H1 (cell line): ENCODE data around the gene NLRP12.
"Not testable (repeated sequence)": the region's sequence is repeated elsewhere in the genome, so short reads cannot be mapped to it uniquely, and the experiment has no call there.

Experiments
- BACH1 ChIP-seq: IDR thresholded peaks from 2 replicates; pipeline ENCODE4 v1.6.1; 2012; ENCODE audit warnings: low read length, improper control_type of control experiment
- EZH2 ChIP-seq: fragments of 200-600 bp; sonication (generic); IDR thresholded peaks from 2 replicates; pipeline ENCODE4 v1.7.1; 2012; ENCODE audit warnings: low read depth, mild to moderate bottlenecking, moderate library complexity, low read length, inconsistent platforms; ENCODE audit not compliant: severe bottlenecking
- GABPA ChIP-seq: IDR thresholded peaks from 2 replicates; pipeline ENCODE4 v1.6.1; 2011; ENCODE audit warnings: mild to moderate bottlenecking, low read length, moderate library complexity, borderline replicate concordance; ENCODE audit not compliant: insufficient read depth
- HDAC2 ChIP-seq, 2 experiments: fragments of 300-600 bp in 1 of 2; sonication (generic) in 1 of 2; IDR thresholded peaks; 2 replicates each; pipeline ENCODE4 v1.6.1; 2011 to 2012; ENCODE audit warnings: low read depth in 2 of 2, low read length in 2 of 2, mild to moderate bottlenecking in 2 of 2, moderate library complexity in 2 of 2, borderline replicate concordance in 1 of 2, inconsistent platforms in 1 of 2
- KDM1A ChIP-seq: fragments of 200-600, 300-600 bp; sonication (generic); IDR thresholded peaks from 2 replicates; pipeline ENCODE4 v1.7.1; 2016; ENCODE audit warnings: mild to moderate bottlenecking, low read length, borderline replicate concordance
- POLR2AphosphoS5 ChIP-seq: IDR thresholded peaks from 2 replicates; pipeline ENCODE4 v1.6.1; 2011; ENCODE audit warnings: low read depth, low read length
- POU5F1 ChIP-seq: IDR thresholded peaks from 2 replicates; pipeline ENCODE4 v1.6.1; 2011; ENCODE audit warnings: low read depth, mild to moderate bottlenecking, low read length, moderate library complexity
- RNF2 ChIP-seq: fragments of 200-900, 300-1000 bp; sonication (generic); IDR thresholded peaks from 2 replicates; pipeline ENCODE4 v1.7.1; 2016; ENCODE audit warnings: borderline replicate concordance, low read depth, mild to moderate bottlenecking, antibody characterized with exemption, low read length; ENCODE audit not compliant: poor library complexity, severe bottlenecking; ENCODE audit errors: missing control alignments
- SP1 ChIP-seq: IDR thresholded peaks from 2 replicates; pipeline ENCODE4 v1.6.1; 2011; ENCODE audit warnings: low read depth, low read length
- TF ChIP-seq, protein P1 (sequence below), 3 experiments: IDR thresholded peaks; 1 replicate in 2 of 3; 2 replicates in 1 of 3; pipeline versions ENCODE4 v1.5.1 to v1.6.1; 2011; ENCODE audit warnings: low read length in 3 of 3, mild to moderate bottlenecking in 3 of 3, inconsistent platforms in 2 of 3, low read depth in 1 of 3, moderate library complexity in 1 of 3; ENCODE audit not compliant: insufficient read depth in 1 of 3; ENCODE audit errors: control extremely low read depth in 1 of 3
- TF ChIP-seq, protein P2 (sequence below): IDR thresholded peaks from 2 replicates; pipeline ENCODE4 v1.6.1; 2012; ENCODE audit warnings: inconsistent platforms
- TF ChIP-seq, protein P3 (sequence below): IDR thresholded peaks from 2 replicates; pipeline ENCODE4 v1.6.1; 2011; ENCODE audit warnings: low read length, improper control_type of control experiment

DNA sequence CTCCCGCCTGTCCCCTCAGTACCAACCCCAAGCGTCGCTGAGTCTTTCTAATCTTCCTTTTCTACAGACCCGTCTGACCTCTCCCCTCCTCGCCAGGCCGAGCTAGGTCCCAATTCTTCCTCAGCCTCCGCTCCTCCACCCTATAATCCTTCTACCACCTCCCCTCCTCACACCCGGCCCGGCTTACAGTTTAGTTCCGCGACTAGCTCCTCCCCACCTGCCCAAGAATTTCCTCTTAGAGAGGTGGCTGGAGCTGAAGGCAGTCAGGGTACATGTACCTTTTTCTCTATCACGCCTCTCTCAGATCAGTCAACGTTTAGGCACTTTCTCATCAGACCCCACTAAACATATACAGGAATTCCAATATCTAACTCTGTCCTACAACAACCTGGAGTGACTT lies 8.7 kb upstream of the NLRP12 start:
- TF ChIP-seq, protein P1, sequence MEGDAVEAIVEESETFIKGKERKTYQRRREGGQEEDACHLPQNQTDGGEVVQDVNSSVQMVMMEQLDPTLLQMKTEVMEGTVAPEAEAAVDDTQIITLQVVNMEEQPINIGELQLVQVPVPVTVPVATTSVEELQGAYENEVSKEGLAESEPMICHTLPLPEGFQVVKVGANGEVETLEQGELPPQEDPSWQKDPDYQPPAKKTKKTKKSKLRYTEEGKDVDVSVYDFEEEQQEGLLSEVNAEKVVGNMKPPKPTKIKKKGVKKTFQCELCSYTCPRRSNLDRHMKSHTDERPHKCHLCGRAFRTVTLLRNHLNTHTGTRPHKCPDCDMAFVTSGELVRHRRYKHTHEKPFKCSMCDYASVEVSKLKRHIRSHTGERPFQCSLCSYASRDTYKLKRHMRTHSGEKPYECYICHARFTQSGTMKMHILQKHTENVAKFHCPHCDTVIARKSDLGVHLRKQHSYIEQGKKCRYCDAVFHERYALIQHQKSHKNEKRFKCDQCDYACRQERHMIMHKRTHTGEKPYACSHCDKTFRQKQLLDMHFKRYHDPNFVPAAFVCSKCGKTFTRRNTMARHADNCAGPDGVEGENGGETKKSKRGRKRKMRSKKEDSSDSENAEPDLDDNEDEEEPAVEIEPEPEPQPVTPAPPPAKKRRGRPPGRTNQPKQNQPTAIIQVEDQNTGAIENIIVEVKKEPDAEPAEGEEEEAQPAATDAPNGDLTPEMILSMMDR (IDR thresholded peaks at IDR 0.05; ENCODE audit: control extremely low read depth in 1 of 3, insufficient read depth in 1 of 3, low read depth in 1 of 3, low read length in 3 of 3): not testable (repeated sequence)
- TF ChIP-seq POLR2AphosphoS5; POU5F1; KDM1A; RNF2; BACH1; EZH2; SP1; GABPA; HDAC2 (IDR thresholded peaks at IDR 0.05; ENCODE audit: borderline replicate concordance in 1 of 2, low read depth in 2 of 2, low read length in 2 of 2): not testable (repeated sequence)
- TF ChIP-seq, protein P2, sequence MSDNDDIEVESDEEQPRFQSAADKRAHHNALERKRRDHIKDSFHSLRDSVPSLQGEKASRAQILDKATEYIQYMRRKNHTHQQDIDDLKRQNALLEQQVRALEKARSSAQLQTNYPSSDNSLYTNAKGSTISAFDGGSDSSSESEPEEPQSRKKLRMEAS: not testable (repeated sequence)
- TF ChIP-seq, protein P3, sequence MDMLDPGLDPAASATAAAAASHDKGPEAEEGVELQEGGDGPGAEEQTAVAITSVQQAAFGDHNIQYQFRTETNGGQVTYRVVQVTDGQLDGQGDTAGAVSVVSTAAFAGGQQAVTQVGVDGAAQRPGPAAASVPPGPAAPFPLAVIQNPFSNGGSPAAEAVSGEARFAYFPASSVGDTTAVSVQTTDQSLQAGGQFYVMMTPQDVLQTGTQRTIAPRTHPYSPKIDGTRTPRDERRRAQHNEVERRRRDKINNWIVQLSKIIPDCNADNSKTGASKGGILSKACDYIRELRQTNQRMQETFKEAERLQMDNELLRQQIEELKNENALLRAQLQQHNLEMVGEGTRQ: not testable (repeated sequence)
